ENCODE measurements around the gene RNF26. TPM values are rescaled to one million over a fixed set of nuclear protein-coding genes. Genes with fewer than 3 reads are reported as not detected.
A peak's percentile ranks its signal among the peaks of the same experiment; 100 is the strongest.

RNF26 gene
- total and polyA plus RNA-seq, 8 donors: 4.9 to 11.5 (median 8.3) TPM

DNA sequence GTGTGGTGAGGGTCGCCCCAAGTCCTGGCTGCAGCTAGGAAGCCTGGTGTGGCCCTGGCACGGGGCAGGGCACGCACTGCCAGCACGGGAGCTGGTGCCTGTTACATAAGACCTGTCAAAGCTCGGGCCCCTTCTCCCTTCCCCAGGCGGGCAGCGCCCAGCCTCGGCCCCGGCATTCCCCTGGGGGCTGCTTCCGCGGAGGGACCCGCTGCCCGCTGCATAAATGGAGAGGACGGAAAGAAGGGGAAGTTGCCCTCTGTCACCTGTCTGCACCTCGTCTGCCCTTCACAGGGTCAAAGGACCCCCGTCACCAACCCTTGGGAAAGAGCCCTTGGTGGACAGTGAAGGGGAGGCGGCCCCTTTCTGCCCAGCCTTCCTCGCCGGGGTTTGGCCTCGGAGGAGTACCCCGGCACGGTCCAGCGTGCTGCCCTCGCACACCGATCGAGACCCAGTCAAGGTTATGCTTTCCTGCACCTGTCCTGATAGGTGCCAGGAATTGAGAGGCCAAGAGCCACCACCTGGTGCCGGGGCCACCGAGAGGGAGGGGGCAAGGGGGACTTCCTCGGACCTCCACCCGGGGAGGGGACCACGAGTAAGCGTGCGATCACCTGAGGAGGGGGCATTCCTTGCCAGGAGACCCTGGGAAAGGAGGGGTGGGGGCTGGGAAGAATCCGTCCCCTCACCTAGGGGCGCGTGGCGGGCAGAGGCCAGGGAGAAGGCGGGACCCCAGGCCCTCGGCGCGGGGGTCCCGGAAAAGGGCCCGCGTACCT lies 28.9 kb downstream of the RNF26 start:
- no peak for FAIRE-seq
- H3K4me1 ChIP-seq: peaks cover 28 to 33% (median 29%) of the 10 kb centered on the region in 3 donors
- WGBS, 2 donors: 8 to 14% methylated on average over 42 to 44 of the region's 44 CpGs

DNA sequence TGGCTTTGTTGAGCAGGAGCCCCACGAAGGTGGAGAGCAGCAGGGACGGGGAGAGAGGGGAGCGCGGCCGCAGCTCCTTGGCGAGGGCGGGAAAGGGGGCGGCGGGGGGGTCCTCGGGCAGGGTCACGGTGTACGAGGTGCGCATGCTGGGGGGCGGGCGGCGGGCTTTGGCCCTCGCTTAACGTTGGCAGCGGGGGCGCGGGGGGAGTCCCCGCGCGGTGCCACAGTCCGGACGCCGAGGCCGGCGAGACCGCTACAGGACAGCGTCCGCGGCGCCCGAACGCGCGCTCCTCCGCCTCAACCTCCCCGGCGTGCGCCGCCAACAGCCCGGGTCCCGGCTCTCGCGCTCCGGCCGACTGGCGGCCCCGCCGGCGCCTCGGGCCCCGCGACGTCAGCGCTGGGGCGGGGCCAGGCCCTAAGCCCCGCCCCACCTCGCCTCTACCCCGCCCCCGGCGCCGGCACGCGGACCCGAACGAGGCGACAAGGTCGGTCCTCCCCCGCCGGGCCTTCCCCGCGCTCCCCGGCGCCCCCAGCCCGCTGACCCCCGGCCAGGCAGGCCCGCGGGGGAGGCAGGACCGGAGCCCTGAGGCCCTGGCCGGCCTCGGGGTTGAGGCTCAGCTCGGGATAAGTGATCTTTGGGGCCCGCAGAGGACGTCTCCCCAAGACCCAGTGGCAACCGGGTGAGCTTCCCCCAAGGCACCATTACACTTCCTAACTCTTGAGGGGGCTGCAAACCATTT lies 29.7 kb downstream of the RNF26 start:
- peaks cover 35 to 40% (median 36%) of the 10 kb centered on the region in 3 donors for H3K4me1 ChIP-seq
- 3 to 8% methylated on average over 32 to 88 of the region's 88 CpGs for WGBS, 2 donors
- H3K9me3 ChIP-seq: no peaks in the 10 kb centered on the region
- intact Hi-C loops (cut with DNase I): no loop called here
- peak overlapping the region; percentile 20 to 61 (median 46) for H3K4me3 ChIP-seq
- FAIRE-seq (no peak), ATAC-seq (peak; percentile 56 to 73 (median 63)), DNase-seq (peak; percentile 54 to 91 (median 73))
- peaks cover 0 to 10% (median 3%) of the 10 kb centered on the region in 3 donors for H3K36me3 ChIP-seq
- H3K27me3 ChIP-seq: no peaks in the 10 kb centered on the region
- TF ChIP-seq, protein P1, sequence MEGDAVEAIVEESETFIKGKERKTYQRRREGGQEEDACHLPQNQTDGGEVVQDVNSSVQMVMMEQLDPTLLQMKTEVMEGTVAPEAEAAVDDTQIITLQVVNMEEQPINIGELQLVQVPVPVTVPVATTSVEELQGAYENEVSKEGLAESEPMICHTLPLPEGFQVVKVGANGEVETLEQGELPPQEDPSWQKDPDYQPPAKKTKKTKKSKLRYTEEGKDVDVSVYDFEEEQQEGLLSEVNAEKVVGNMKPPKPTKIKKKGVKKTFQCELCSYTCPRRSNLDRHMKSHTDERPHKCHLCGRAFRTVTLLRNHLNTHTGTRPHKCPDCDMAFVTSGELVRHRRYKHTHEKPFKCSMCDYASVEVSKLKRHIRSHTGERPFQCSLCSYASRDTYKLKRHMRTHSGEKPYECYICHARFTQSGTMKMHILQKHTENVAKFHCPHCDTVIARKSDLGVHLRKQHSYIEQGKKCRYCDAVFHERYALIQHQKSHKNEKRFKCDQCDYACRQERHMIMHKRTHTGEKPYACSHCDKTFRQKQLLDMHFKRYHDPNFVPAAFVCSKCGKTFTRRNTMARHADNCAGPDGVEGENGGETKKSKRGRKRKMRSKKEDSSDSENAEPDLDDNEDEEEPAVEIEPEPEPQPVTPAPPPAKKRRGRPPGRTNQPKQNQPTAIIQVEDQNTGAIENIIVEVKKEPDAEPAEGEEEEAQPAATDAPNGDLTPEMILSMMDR (IDR thresholded peaks at IDR 0.05): no peak
- peak overlapping the region; percentile 63 to 79 (median 74) for H3K27ac ChIP-seq

More for the DNA sequence above, 28.9 kb downstream of the RNF26 start:
- peak; percentile 51 to 62 (median 56) for ATAC-seq
- peak overlapping the region in 3 of 4 donors; percentile 39 to 61 (median 54) for H3K4me3 ChIP-seq
- intact Hi-C loops (cut with DNase I): no loop called here
- peaks cover 0 to 16% (median 5%) of the 10 kb centered on the region in 3 donors for H3K36me3 ChIP-seq
- peak overlapping the region; percentile 63 to 79 (median 74) for H3K27ac ChIP-seq
- H3K27me3 ChIP-seq: no peaks in the 10 kb centered on the region
- TF ChIP-seq, protein P1 (IDR thresholded peaks at IDR 0.05): no peak
- no peaks in the 10 kb centered on the region for H3K9me3 ChIP-seq
- DNase-seq: peak in 5 of 6 donors; percentile 51 to 87 (median 68)

DNA sequence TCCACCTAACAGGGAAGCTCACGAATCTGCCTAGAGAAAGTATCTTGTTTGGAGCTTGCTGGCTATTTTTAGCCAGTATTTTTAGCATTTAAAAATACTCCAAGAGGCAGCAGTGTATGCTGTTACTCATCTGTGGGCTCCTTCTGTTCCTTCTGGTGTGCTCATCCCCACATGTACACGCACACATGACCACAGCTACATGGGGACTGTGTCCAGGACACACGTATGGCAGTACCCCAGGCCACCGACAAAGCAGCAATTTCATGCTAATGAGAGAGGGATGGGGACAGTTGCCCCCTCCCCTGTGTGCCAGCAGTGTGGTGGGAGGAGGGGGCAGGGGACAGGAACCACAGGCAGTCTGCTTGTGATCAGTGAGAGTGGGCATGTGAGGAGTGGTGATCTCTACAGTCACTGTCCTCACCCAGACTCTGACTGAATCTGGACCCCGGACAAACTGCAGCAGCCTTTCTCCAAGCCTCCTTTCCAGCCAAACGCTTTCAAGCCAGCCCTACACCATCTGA lies 30.8 kb downstream of the RNF26 start:
- Histone ChIP-seq H3K27me3 (no peaks in the 10 kb centered on the region), H3K36me3 (no peaks in the 10 kb centered on the region), H3K4me3 (no peak overlapping the region), H3K9me3 (no peaks in the 10 kb centered on the region), H3K4me1 (peaks cover 41 to 49% (median 44%) of the 10 kb centered on the region in 3 donors), H3K27ac (no peak overlapping the region)
- peak in 1 of 6 donors; percentile 22 for DNase-seq
- intact Hi-C loops (cut with DNase I): no loop called here
- 78 to 84% methylated on average over 6 of the region's 6 CpGs for WGBS, 2 donors
- no peak for FAIRE-seq
- no peak for ATAC-seq
- TF ChIP-seq, protein P1 (IDR thresholded peaks at IDR 0.05): no peak

DNA sequence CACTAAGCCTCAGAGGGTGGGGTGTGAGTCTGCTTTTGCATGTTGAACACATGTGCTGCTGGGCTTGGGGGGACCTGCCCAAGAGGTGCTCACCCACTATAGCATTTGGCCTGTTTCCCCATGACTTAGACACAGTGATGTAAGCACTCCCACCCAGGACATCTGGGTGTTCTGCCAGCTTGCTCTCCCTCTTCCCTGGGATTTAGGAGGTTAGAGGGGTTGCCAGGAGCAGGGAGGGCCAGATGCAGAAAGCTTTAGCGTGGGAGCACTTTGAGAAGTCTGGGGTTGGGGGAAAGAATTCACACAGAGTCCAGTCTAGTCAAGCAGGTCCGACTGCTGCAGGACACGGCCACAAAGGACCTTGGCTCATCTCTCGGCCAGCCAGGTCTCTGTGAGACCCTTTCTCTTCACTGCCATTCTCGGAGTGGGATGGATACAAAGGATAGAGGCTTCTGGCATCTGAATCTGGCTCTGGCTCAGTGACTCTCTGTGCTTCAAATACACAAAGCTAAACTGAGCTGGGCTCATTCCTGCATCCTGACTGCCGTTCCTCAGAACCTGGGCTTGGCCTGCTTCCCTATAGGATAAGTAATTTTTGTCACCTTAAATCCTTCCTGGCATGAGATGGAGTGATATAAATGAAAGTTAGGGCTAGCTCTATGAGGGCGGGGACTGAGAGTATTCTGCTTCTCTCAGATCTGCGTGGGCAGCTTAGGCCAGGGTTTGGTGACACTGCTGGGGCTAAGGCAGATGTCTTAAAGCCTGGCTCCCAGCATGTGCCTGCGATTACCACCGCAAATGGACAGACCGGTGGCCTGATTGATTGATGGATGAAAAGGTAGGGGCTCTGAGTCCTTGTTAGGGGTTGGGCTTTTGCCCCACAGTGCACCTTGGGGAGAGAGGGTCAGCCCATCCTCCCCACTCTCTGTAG lies 32.6 kb downstream of the RNF26 start:
- Histone ChIP-seq H3K27me3 (no peaks in the 10 kb centered on the region), H3K4me3 (no peak overlapping the region), H3K4me1 (peaks cover 30 to 44% (median 43%) of the 10 kb centered on the region in 3 donors), H3K36me3 (no peaks in the 10 kb centered on the region), H3K9me3 (no peaks in the 10 kb centered on the region), H3K27ac (no peak overlapping the region)
- TF ChIP-seq, protein P1 (IDR thresholded peaks at IDR 0.05): no peak
- FAIRE-seq (no peak), ATAC-seq (no peak), DNase-seq (peak in 1 of 6 donors; percentile 29)
- 79 to 80% methylated on average over 11 of the region's 11 CpGs for WGBS, 2 donors
- intact Hi-C loops (cut with DNase I): no loop called here

Measured in pancreas (tissue), 10 donors.